ENCODE results near the gene PAK2.

The PAK2 gene

DNA sequence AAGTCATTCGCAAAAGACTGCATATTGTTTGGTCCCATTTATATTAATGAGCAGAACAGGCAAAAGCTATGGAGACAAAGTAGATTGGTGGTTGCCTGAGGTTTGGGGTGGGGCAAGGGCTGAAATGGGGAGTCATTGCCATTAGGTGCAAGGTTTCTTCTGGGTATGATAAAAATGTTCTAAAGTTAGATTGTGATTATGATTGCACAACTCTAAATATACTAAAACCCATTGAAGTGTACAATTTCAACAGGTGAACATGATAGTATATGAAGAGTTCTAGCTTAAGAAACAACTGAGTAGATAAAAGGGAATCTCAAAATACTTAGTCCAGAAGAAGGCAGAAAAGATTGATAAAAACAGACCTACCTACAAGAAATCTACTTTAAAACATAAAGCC, 56.7 kb downstream of the PAK2 start:
- TF ChIP-seq, protein P1, sequence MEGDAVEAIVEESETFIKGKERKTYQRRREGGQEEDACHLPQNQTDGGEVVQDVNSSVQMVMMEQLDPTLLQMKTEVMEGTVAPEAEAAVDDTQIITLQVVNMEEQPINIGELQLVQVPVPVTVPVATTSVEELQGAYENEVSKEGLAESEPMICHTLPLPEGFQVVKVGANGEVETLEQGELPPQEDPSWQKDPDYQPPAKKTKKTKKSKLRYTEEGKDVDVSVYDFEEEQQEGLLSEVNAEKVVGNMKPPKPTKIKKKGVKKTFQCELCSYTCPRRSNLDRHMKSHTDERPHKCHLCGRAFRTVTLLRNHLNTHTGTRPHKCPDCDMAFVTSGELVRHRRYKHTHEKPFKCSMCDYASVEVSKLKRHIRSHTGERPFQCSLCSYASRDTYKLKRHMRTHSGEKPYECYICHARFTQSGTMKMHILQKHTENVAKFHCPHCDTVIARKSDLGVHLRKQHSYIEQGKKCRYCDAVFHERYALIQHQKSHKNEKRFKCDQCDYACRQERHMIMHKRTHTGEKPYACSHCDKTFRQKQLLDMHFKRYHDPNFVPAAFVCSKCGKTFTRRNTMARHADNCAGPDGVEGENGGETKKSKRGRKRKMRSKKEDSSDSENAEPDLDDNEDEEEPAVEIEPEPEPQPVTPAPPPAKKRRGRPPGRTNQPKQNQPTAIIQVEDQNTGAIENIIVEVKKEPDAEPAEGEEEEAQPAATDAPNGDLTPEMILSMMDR (IDR thresholded peaks at IDR 0.05), result no peak
- no peak for DNase-seq (ENCODE audit: low spot score)
- Histone ChIP-seq H3K4me3 (no peak overlapping the region), H3K27ac (no peak overlapping the region)

DNA sequence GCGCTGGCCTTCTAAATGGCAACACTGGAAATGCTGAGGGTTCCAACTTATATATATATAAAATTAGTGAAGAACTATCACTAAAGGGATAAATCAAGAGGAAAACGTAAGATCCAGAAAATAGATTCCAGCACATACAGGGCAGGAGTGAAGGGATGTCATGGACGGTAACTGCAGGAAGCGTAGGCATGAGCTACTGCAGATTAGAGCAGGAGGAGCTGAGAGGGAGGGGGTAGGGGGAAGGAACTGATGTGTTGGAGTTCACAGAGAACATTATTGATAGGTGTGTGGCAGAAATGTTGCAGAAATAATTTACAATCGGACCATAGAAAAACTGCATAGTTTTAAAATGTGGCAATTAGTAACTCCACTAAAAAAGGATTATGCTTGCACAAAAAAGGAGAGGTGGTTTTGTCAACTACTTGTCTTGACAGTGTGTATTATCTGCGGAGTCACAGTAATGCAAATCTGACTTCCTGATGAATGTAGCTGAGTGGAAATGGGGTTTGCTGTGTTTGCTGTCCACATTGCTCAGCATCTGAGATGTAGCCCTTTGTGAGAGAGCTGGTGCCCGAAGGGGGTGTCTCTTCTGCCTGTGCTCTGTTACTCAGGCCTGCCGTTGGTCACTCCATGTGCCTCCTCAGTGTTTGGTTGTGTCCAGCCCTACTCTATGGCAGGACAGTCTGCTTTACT, 61.2 kb downstream of the PAK2 start:
- Histone ChIP-seq H3K27ac (no peak overlapping the region), H3K4me3 (no peak overlapping the region)
- TF ChIP-seq, protein P1 (IDR thresholded peaks at IDR 0.05), result no peak
- DNase-seq (ENCODE audit: low spot score), result no peak

DNA sequence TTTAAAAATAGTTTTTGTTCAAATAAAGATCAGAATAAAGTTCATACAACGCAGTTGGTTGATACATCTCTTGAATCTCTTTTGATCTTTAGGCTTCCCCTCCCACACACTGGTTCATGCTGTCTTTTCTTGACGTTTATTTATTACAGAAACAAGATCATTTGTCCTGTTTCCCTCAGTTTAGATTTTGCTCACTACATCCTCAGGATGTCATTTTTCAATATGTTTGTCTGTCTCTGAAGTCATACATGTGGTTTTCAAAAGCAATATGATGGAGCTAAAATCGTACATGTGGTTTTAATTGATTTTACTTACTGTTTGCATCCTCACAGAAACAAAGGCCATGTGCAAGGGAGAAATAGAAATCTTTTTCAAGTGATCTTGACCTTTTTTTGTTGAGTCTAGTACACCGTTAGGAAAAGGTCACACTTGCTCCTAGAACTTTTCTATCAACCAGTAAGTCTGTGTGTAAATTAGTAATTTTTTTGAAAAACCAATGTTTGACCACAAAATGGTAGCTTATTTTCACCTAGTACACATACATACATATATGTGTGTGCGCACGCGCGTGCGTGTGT, 64.3 kb downstream of the PAK2 start:
- no peak overlapping the region for H3K27ac ChIP-seq
- TF ChIP-seq, protein P1 (IDR thresholded peaks at IDR 0.05), result no peak
- no peak overlapping the region for H3K4me3 ChIP-seq
- no peak for DNase-seq (ENCODE audit: low spot score)

DNA sequence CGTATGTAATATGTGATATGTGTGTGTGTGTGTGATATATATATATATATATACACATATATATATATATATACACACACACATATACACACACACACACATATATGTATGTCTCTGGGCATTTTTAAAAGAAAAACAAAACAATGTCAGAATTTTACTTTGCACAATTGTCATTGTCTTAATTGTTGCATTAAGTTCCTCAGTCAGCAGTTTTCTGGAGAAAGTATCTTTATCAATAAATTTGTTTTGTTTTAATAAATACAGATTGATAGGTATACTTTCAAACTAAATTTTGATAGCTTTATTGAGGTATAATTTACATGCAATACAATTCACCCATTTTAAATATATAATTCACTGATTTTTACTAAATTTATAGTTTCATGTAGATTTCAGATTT, 65.1 kb downstream of the PAK2 start:
- Histone ChIP-seq H3K4me3 (no peak overlapping the region), H3K27ac (no peak overlapping the region)
- TF ChIP-seq, protein P1 (IDR thresholded peaks at IDR 0.05), result no peak
- DNase-seq (ENCODE audit: low spot score), result no peak

DNA sequence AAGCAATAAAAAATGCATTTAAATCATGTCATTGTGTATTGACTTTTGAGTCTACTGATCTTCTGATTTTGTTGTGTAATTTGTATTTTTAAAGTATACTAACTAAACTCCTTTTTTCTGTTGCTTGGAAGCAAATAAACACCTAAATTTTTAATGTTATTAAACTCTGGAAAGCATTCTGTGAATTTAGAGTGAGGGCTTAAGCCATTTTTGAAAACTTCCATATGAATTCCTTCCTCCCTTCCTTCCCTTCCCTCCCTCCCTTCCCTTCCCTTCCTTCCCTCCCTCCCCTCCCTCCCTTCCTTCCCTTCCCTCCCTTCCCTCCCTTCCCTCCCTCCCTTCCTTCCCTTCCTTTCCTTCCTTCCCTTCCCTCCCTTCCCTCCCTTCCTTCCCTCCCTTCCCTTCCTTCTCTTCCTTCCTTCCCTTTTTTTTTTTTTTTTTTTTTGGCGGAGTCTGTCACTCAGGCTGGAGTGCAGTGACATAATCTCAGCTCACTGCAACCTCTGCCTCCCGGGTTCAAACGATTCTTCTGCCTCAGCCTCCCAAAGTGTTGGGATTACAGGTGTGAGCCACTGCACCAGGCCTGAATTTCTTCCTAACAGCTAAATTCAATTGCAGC, 71.4 kb downstream of the PAK2 start:
- TF ChIP-seq, protein P1 (IDR thresholded peaks at IDR 0.05), result no peak
- Histone ChIP-seq H3K4me3 (no peak overlapping the region), H3K27ac (no peak overlapping the region)
- DNase-seq (ENCODE audit: low spot score), result no peak

DNA sequence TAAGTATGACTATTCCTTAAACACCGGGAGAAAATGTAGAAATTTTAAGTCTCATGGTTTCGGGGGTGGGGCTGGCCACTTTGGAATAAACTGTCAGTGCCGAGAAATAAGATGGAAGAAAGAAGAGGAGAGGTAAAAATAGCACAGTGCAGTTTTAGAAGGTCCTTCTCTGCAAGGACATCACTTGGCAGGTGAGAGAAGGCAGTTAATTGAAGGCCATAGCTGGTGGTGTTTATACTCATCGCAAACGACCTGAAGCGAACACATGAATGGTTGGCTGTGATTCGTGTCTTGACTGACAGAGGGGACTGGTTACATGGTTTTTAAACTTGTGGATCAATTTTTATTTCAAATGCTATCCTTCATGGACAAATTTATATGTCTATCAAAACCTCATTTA, 73.2 kb downstream of the PAK2 start:
- Histone ChIP-seq H3K27ac (no peak overlapping the region), H3K4me3 (no peak overlapping the region)
- TF ChIP-seq, protein P1 (IDR thresholded peaks at IDR 0.05), result no peak
- no peak for DNase-seq (ENCODE audit: low spot score)

DNA sequence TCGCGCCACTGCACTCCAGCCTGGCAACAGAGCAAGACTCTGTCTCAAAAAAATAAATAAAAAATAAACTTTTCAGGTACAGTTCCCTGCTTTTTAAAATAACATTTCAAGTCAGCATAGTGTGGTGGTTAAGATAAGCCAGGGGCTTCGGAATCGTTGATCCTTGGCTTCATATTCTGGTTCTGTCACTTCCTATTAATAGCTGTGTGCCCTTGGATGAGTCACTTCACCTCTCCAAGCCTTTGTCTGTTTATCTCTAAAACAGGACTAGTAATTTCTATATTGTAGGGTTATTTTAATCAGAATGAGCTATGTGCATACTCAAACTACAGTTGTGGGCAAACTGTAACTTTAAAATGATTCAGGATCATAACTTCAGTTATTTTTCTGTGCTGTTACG, 74.2 kb downstream of the PAK2 start:
- no peak for DNase-seq (ENCODE audit: low spot score)
- H3K27ac ChIP-seq, result no peak overlapping the region
- TF ChIP-seq, protein P1 (IDR thresholded peaks at IDR 0.05), result no peak
- no peak overlapping the region for H3K4me3 ChIP-seq
